PC-9 (cell line): ENCODE measurements around the gene BOK.

Source experiments
- EZH2 ChIP-seq: fragments of 200-600 bp; sonication (generic); IDR thresholded peaks from 2 replicates; pipeline ENCODE4 v1.8.0; 2017; ENCODE audit warnings: antibody characterized with exemption, low read depth
- TF ChIP-seq, protein P1 (sequence below): fragments of 200-600 bp; sonication (generic); conservative IDR thresholded peaks from 2 replicates; pipeline ENCODE4 v1.6.1; 2017; ENCODE audit warnings: mixed run types, antibody characterized with exemption, mild to moderate bottlenecking, moderate library complexity

DNA sequence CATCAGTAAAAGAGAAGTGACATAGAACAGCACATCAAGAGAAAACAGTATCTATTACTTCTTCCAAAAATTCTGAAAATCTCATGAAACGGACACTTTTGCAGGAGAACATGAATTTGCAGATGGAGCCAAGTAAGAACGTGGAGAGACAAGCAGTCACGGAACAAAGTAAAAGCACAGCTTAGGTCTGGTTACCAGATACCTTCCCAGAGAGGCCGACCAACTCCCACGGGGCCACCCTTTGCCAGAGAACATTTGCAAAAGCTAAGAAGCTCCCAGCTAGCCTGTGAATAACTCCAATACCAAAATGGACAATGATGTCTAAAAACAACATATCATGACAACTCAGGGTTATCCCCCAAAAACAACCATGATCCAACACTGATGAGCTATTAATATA is 39.5 kb downstream of the BOK start:
- TF ChIP-seq, protein P1, sequence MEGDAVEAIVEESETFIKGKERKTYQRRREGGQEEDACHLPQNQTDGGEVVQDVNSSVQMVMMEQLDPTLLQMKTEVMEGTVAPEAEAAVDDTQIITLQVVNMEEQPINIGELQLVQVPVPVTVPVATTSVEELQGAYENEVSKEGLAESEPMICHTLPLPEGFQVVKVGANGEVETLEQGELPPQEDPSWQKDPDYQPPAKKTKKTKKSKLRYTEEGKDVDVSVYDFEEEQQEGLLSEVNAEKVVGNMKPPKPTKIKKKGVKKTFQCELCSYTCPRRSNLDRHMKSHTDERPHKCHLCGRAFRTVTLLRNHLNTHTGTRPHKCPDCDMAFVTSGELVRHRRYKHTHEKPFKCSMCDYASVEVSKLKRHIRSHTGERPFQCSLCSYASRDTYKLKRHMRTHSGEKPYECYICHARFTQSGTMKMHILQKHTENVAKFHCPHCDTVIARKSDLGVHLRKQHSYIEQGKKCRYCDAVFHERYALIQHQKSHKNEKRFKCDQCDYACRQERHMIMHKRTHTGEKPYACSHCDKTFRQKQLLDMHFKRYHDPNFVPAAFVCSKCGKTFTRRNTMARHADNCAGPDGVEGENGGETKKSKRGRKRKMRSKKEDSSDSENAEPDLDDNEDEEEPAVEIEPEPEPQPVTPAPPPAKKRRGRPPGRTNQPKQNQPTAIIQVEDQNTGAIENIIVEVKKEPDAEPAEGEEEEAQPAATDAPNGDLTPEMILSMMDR = no peak
- TF ChIP-seq EZH2 = no peak
